Neuronal stem cell (in vitro differentiated cells): ENCODE measurements around the gene KIF6.

Experiments
- DNase-seq: peaks from one replicate; pipeline ENCODE4 v3.0.0-alpha.2; 2013; ENCODE audit warnings: low spot score
- H2AFZ ChIP-seq: one replicate; pipeline ENCODE4 v1.6.1; 2013; ENCODE audit warnings: mild to moderate bottlenecking, low read length, inconsistent platforms
- H2AK5ac ChIP-seq: 2 replicates; pipeline ENCODE4 v1.6.1; 2013; ENCODE audit warnings: low read depth, mild to moderate bottlenecking, inconsistent platforms, low read length, moderate library complexity, mixed read lengths
- H2BK120ac ChIP-seq: 2 replicates; pipeline ENCODE4 v1.6.1; 2013; ENCODE audit warnings: low read depth, mild to moderate bottlenecking, inconsistent platforms, low read length, moderate library complexity, mixed read lengths
- H2BK12ac ChIP-seq: one replicate; pipeline ENCODE4 v1.6.1; 2013; ENCODE audit warnings: low read length, inconsistent platforms
- H2BK15ac ChIP-seq: 2 replicates; pipeline ENCODE4 v1.6.1; 2013; ENCODE audit warnings: mild to moderate bottlenecking, low read length, inconsistent platforms, mixed read lengths
- H2BK5ac ChIP-seq: one replicate; pipeline ENCODE4 v1.6.1; 2013; ENCODE audit warnings: inconsistent platforms, mild to moderate bottlenecking, low read length, moderate library complexity
- H3K14ac ChIP-seq: one replicate; pipeline ENCODE4 v1.6.1; 2013; ENCODE audit warnings: low read length, inconsistent platforms
- H3K18ac ChIP-seq: 2 replicates; pipeline ENCODE4 v1.6.1; 2013; ENCODE audit warnings: low read length, inconsistent platforms
- H3K23ac ChIP-seq: 2 replicates; pipeline ENCODE4 v1.6.1; 2013; ENCODE audit warnings: low read depth, mild to moderate bottlenecking, mixed read lengths, low read length, inconsistent platforms; ENCODE audit not compliant: poor library complexity
- H3K27ac ChIP-seq: replicated peaks from 3 replicates; pipeline ENCODE4 v1.5.1; 2013; ENCODE audit warnings: low read length, inconsistent platforms
- H3K27me3 ChIP-seq, 3 experiments: 2 replicates each; pipeline ENCODE4 v1.6.1; 2013; ENCODE audit warnings: low read length in 3 of 3, mild to moderate bottlenecking in 2 of 3, inconsistent platforms in 1 of 3, low read depth in 1 of 3, mixed read lengths in 1 of 3, moderate library complexity in 1 of 3; ENCODE audit not compliant: control insufficient read depth in 3 of 3, insufficient read depth in 3 of 3
- H3K36me3 ChIP-seq, 2 donors: replicated peaks in 1 of 2; 2 replicates each; pipeline ENCODE4 v1.6.1; 2013; ENCODE audit warnings: low read length in 2 of 2; ENCODE audit not compliant: control insufficient read depth in 2 of 2, insufficient read depth in 2 of 2
- H3K4ac ChIP-seq: 2 replicates; pipeline ENCODE4 v1.6.1; 2013; ENCODE audit warnings: inconsistent platforms, mild to moderate bottlenecking, low read length, moderate library complexity
- H3K4me1 ChIP-seq, 2 donors: 1 replicate in 1 of 2; 2 replicates in 1 of 2; pipeline ENCODE4 v1.6.1; 2013; ENCODE audit warnings: low read length in 2 of 2, low read depth in 1 of 2; ENCODE audit not compliant: control insufficient read depth in 2 of 2, insufficient read depth in 1 of 2
- H3K4me2 ChIP-seq: one replicate; pipeline ENCODE4 v1.6.1; 2013; ENCODE audit warnings: mild to moderate bottlenecking, low read length, inconsistent platforms; ENCODE audit not compliant: insufficient read depth, poor library complexity, severe bottlenecking
- H3K4me3 ChIP-seq, 2 donors: 2 replicates each; pipeline ENCODE4 v1.5.1; 2013; ENCODE audit warnings: low read length in 2 of 2, mild to moderate bottlenecking in 2 of 2, inconsistent platforms in 1 of 2, moderate library complexity in 1 of 2
- H3K79me1 ChIP-seq: one replicate; pipeline ENCODE4 v1.6.1; 2013; ENCODE audit warnings: low read depth, mild to moderate bottlenecking, inconsistent platforms, low read length, moderate library complexity
- H3K9ac ChIP-seq: one replicate; pipeline ENCODE4 v1.6.1; 2013; ENCODE audit warnings: mild to moderate bottlenecking, low read depth, low read length, inconsistent platforms; ENCODE audit not compliant: poor library complexity
- H3K9me3 ChIP-seq, 2 donors: replicated peaks in 1 of 2; 2 replicates each; pipeline versions ENCODE3 to v1.6.1; 2013; ENCODE audit warnings: low read length in 2 of 2, mild to moderate bottlenecking in 2 of 2, inconsistent platforms in 1 of 2, low read depth in 1 of 2, mixed read lengths in 1 of 2, moderate library complexity in 1 of 2; ENCODE audit not compliant: control insufficient read depth in 2 of 2, insufficient read depth in 1 of 2
- H4K8ac ChIP-seq: one replicate; pipeline ENCODE4 v1.6.1; 2013; ENCODE audit warnings: low read depth, mild to moderate bottlenecking, inconsistent platforms, low read length, moderate library complexity
- H4K91ac ChIP-seq: one replicate; pipeline ENCODE4 v1.6.1; 2013; ENCODE audit warnings: low read length, low read depth, mild to moderate bottlenecking, inconsistent platforms; ENCODE audit not compliant: poor library complexity
- WGBS, 2 donors: extraction: QIAGEN DNeasy Blood & Tissue Kit; methylation state at CpG; one replicate each; pipeline ENCODE4 v1.1.7; 2013; ENCODE audit warnings: missing lambda C conversion rate in 2 of 2, mixed read lengths in 1 of 2; ENCODE audit not compliant: insufficient read length in 2 of 2, insufficient replicate concordance in 1 of 2; ENCODE audit errors: extremely low coverage in 2 of 2; 5-methylcytosine and 5-hydroxymethylcytosine counted together

Gene KIF6

DNA sequence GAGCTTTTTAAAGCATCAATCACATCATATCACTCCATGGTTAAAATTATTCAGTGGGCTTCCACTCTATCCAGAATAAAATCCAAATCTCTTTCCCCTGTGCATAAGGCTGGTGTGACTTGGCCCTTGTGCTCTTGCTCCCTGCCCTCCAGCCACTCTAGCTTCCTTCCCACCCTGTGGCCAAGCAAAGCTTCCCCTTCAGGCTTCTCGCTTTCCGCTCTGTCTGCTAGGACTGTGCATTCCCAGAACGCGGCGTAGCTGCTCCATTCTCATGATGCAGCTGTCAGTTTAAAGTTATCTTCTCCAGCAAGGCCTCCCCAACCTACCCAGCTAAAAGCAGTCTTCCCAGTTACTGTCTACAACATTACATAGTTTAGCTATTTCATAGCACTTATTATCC is 383.3 kb downstream of the KIF6 start:
- no peak overlapping the region for H3K14ac ChIP-seq
- peaks cover 0 to 15% of the 10 kb centered on the region in 2 donors for H3K4me1 ChIP-seq
- no peak for DNase-seq
- H3K4ac ChIP-seq = no peak overlapping the region
- no peak overlapping the region for H3K23ac ChIP-seq
- peaks cover 0 to 3% (median 0%) of the 10 kb centered on the region in 3 experiments for H3K27me3 ChIP-seq
- no CpG with 5 or more reads among the region's 5 CpGs for WGBS, 2 donors
- peaks cover 2% of the 10 kb centered on the region for H3K79me1 ChIP-seq
- H2AFZ ChIP-seq = no peak overlapping the region
- no peak overlapping the region for H3K4me2 ChIP-seq
- no peak overlapping the region for H3K27ac ChIP-seq
- H2BK12ac ChIP-seq = no peak overlapping the region
- H3K4me3 ChIP-seq = no peak overlapping the region
- H4K91ac ChIP-seq = no peak overlapping the region
- no peak overlapping the region for H3K9ac ChIP-seq
- H2BK120ac ChIP-seq = no peak overlapping the region
- H3K18ac ChIP-seq = no peak overlapping the region
- no peak overlapping the region for H2BK15ac ChIP-seq
- H3K9me3 ChIP-seq = no peaks in the 10 kb centered on the region
- no peaks in the 10 kb centered on the region for H3K36me3 ChIP-seq
- no peak overlapping the region for H2BK5ac ChIP-seq
- no peak overlapping the region for H4K8ac ChIP-seq
- H2AK5ac ChIP-seq = no peak overlapping the region

DNA sequence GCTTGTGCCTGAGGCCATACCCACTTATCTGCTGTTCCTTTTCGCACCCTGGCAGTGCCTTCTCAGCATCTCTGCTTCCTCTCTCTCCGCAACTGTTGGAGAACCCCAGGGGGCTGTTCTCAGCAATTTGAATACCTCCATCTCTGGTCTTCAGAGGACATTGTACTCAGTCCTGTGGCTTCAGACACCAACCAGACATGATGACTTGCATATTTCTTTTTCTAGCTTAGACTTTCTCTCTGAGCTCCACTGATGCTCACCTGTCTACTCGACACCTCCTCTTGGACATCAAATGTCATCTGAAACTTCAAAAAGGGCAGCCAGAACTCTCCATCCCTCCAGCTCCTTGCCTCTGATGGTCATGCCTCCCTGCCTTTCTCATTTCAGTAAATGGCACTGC is 383.9 kb downstream of the KIF6 start:
- H3K9me3 ChIP-seq = no peaks in the 10 kb centered on the region
- H2AFZ ChIP-seq = no peak overlapping the region
- no peak overlapping the region for H3K4me3 ChIP-seq
- peaks cover 0 to 16% of the 10 kb centered on the region in 2 donors for H3K4me1 ChIP-seq
- H3K27ac ChIP-seq = no peak overlapping the region
- H3K79me1 ChIP-seq = peaks cover 2% of the 10 kb centered on the region
- H3K27me3 ChIP-seq = peaks cover 0 to 3% (median 0%) of the 10 kb centered on the region in 3 experiments
- H3K4ac ChIP-seq = no peak overlapping the region
- peak overlapping the region; percentile 41 for H2AK5ac ChIP-seq
- H2BK15ac ChIP-seq = no peak overlapping the region
- H3K9ac ChIP-seq = peak overlapping the region; percentile 60
- H4K8ac ChIP-seq = no peak overlapping the region
- no peak overlapping the region for H3K23ac ChIP-seq
- no peak overlapping the region for H3K4me2 ChIP-seq
- H3K36me3 ChIP-seq = no peaks in the 10 kb centered on the region
- H3K18ac ChIP-seq = peak overlapping the region; percentile 51
- H3K14ac ChIP-seq = no peak overlapping the region
- no peak overlapping the region for H2BK5ac ChIP-seq
- no peak overlapping the region for H2BK12ac ChIP-seq
- no peak overlapping the region for H2BK120ac ChIP-seq
- WGBS, 2 donors = no CpG with 5 or more reads among the region's 3 CpGs
- no peak overlapping the region for H4K91ac ChIP-seq
- no peak for DNase-seq

DNA sequence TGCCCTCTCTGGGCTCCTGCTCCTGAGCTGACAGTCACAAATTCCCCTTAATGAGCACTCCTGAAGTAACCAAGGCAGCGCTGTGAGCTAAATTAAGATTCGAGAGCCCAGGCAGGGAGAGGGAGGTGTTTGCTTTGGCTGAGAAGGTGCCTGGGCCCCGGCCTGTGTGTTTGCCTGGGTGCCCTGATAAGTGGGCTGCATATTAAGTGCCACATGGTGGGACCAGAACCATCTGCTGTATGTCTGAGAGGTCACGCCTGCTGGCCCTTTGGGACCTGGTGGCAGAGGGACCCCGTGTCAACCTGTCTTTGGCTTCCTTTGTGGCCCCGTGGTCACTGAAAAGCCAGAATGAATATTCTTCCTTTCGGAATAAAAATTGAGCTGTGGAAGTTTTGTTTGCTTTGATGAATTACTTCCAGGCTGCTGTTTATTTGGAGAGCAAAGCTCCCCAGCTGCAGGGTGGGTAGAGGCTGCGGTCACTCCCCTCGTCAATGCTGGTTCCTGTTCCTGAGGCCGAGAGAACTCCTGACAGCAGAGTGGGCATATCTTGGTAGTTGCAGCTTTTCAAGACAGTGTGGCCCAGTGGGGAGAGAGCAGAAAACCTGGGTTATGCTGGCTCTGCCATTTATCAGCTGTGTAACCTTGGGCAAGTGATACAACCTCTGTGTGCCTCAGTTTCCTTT is 385.2 kb downstream of the KIF6 start:
- no peak for DNase-seq
- H3K9me3 ChIP-seq = no peaks in the 10 kb centered on the region
- H3K18ac ChIP-seq = no peak overlapping the region
- no peak overlapping the region for H3K4me2 ChIP-seq
- no peak overlapping the region for H2BK5ac ChIP-seq
- peaks cover 0 to 3% (median 0%) of the 10 kb centered on the region in 3 experiments for H3K27me3 ChIP-seq
- no peak overlapping the region for H3K23ac ChIP-seq
- H2AFZ ChIP-seq = no peak overlapping the region
- peaks cover 0 to 18% of the 10 kb centered on the region in 2 donors for H3K4me1 ChIP-seq
- no peak overlapping the region for H2BK120ac ChIP-seq
- no peak overlapping the region for H3K27ac ChIP-seq
- H3K4me3 ChIP-seq = no peak overlapping the region
- no peak overlapping the region for H2AK5ac ChIP-seq
- H2BK15ac ChIP-seq = no peak overlapping the region
- no peaks in the 10 kb centered on the region for H3K36me3 ChIP-seq
- peaks cover 2% of the 10 kb centered on the region for H3K79me1 ChIP-seq
- no peak overlapping the region for H2BK12ac ChIP-seq
- no peak overlapping the region for H3K4ac ChIP-seq
- H3K14ac ChIP-seq = no peak overlapping the region
- H4K91ac ChIP-seq = no peak overlapping the region
- no peak overlapping the region for H4K8ac ChIP-seq
- no peak overlapping the region for H3K9ac ChIP-seq
- WGBS, 2 donors = no CpG with 5 or more reads among the region's 10 CpGs

DNA sequence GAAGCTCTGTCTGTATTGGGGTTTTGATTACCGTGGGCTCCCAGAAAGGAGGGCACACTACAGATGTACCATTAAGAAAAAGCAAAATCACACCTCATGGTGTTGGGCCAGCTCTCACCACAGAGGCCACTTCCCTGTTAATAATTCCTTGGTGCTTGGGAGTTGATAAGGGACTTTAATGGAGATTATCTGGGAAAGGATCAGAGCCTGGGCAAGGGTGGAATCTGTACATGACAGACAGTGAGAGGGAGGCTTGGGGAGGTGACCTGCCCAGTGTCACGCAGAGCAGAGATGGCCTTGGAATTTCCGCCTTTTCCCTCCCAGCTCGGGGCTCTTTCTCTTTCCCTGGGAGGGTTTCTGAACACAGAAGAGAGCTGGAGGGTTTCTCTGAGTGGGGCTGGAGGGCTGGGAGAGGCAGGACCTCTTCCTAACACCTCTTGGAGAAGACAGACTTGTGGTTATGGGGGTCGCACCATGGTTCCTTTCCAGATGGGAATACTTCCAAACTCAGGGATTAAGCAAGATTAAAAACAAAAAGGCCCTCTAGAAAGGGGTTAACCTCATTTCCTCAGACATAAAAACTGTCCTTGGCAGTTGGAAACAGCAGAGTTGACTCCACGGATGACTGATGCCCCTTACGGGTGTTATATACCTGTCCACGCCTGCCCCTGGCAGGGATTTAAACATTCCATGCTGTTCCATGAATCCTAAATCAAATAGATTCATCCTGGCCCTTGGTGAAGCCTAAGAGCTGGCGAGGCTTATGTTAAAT is 385.9 kb downstream of the KIF6 start:
- Histone ChIP-seq H2BK5ac (no peak overlapping the region), H3K4ac (no peak overlapping the region), H3K4me2 (no peak overlapping the region), H4K8ac (no peak overlapping the region), H3K4me1 (peaks cover 0 to 16% of the 10 kb centered on the region in 2 donors), H2AFZ (no peak overlapping the region), H3K23ac (no peak overlapping the region), H2BK12ac (no peak overlapping the region), H3K18ac (no peak overlapping the region), H3K36me3 (no peaks in the 10 kb centered on the region), H2AK5ac (no peak overlapping the region), H2BK120ac (no peak overlapping the region), H3K4me3 (no peak overlapping the region), H3K9ac (no peak overlapping the region), H2BK15ac (no peak overlapping the region), H3K9me3 (no peaks in the 10 kb centered on the region), H3K27me3 (peaks cover 0 to 3% (median 0%) of the 10 kb centered on the region in 3 experiments), H3K27ac (no peak overlapping the region), H3K14ac (no peak overlapping the region), H3K79me1 (peaks cover 2% of the 10 kb centered on the region), H4K91ac (no peak overlapping the region)
- WGBS, 2 donors = no CpG with 5 or more reads among the region's 9 CpGs
- DNase-seq = no peak
